PC-9 (cell line): ENCODE data around the gene PLK1. TPM values are rescaled to one million over a fixed set of nuclear protein-coding genes. Genes with fewer than 3 reads are reported as not detected.
A peak's percentile ranks its signal among the peaks of the same experiment; 100 is the strongest.

Source experiments
- BruUV-seq: library from RNA; stranded (reverse); fragments of 400-500 nt; replicated peaks from 2 replicates; lab custom pipeline; 2021; lab: Mats Ljungman, UMichigan
- CTCF ChIA-PET: fragments of 300-600 bp; sonication (Branson Sonifier 250); formaldehyde crosslinking; loops from one replicate; lab custom pipeline; 2022; ENCODE audit warnings: antibody characterized with exemption; lab: Charles Lee
- POLR2A ChIA-PET: fragments of 300-600 bp; sonication (Branson Sonifier 250); formaldehyde crosslinking; loops from one replicate; lab custom pipeline; 2022; ENCODE audit warnings: antibody characterized with exemption; ENCODE audit not compliant: unreplicated experiment; lab: Charles Lee
- DNase-seq, 2 experiments: peaks; one replicate each; pipeline versions ENCODE4 v3.0.0 to v3.0.0-alpha.2; 2015 to 2022; ENCODE audit warnings: mixed read lengths in 1 of 2
- H2AFZ ChIP-seq: fragments of 200-600 bp; sonication (generic); 2 replicates; pipeline ENCODE4 v1.8.1; 2017; ENCODE audit warnings: antibody characterized with exemption
- H3F3A ChIP-seq: fragments of 200-600 bp; sonication (generic); 2 replicates; pipeline ENCODE4 v1.8.1; 2017; ENCODE audit warnings: antibody characterized with exemption, mild to moderate bottlenecking, low read depth; ENCODE audit not compliant: insufficient read depth
- H3K27ac ChIP-seq: fragments of 200-600 bp; sonication (generic); 2 replicates; pipeline ENCODE4 v1.6.1; 2016; ENCODE audit warnings: mixed run types
- H3K27me3 ChIP-seq: fragments of 200-600 bp; sonication (generic); 2 replicates; pipeline ENCODE4 v1.6.1; 2016; ENCODE audit warnings: low read depth, mixed run types; ENCODE audit not compliant: insufficient read depth
- H3K36me3 ChIP-seq: fragments of 200-600 bp; sonication (generic); 2 replicates; pipeline ENCODE4 v1.6.1; 2016; ENCODE audit warnings: low read depth, mixed run types
- H3K4me1 ChIP-seq: fragments of 200-600 bp; sonication (generic); replicated peaks from 2 replicates; pipeline ENCODE4 v1.6.1; 2016; ENCODE audit warnings: mixed run types; ENCODE audit not compliant: insufficient read depth
- H3K4me2 ChIP-seq: fragments of 200-600 bp; sonication (generic); 2 replicates; pipeline ENCODE4 v1.6.1; 2017; ENCODE audit warnings: mixed run types
- H3K4me3 ChIP-seq: fragments of 200-600 bp; sonication (generic); 2 replicates; pipeline ENCODE4 v1.6.1; 2016; ENCODE audit warnings: mixed run types
- H3K79me2 ChIP-seq: fragments of 200-600 bp; sonication (generic); 2 replicates; pipeline ENCODE4 v1.6.1; 2017; ENCODE audit warnings: low read depth, mixed run types
- H3K9me2 ChIP-seq: fragments of 200-600 bp; sonication (generic); 2 replicates; pipeline ENCODE4 v1.8.1; 2017; ENCODE audit warnings: mild to moderate bottlenecking; ENCODE audit not compliant: insufficient read depth
- H3K9me3 ChIP-seq: fragments of 200-600 bp; sonication (generic); 2 replicates; pipeline ENCODE4 v1.8.1; 2016; ENCODE audit warnings: low read depth; ENCODE audit not compliant: insufficient read depth
- H4K20me1 ChIP-seq: fragments of 200-600 bp; sonication (generic); 2 replicates; pipeline ENCODE4 v1.8.1; 2017; ENCODE audit not compliant: insufficient read depth
- CTCF ChIP-seq: fragments of 200-600 bp; sonication (generic); conservative IDR thresholded peaks from 2 replicates; pipeline ENCODE4 v1.6.1; 2017; ENCODE audit warnings: mixed run types, antibody characterized with exemption, mild to moderate bottlenecking, moderate library complexity
- EZH2 ChIP-seq: fragments of 200-600 bp; sonication (generic); IDR thresholded peaks from 2 replicates; pipeline ENCODE4 v1.8.0; 2017; ENCODE audit warnings: antibody characterized with exemption, low read depth
- intact Hi-C: fragments of 100-400 bp; cut with micrococcal nuclease; formaldehyde crosslinking; loops from one replicate; pipeline ENCODE4 v1.10.0; 2022; ENCODE audit not compliant: unreplicated experiment
- total RNA-seq: library from RNA; stranded (reverse); gene quantifications from 2 replicates; pipeline ENCODE4 v1.2.3, GENCODE V29; 2021

PLK1 gene
- total RNA-seq, 1 experiment from 2014 or later = 169 TPM

GRCh38 chr16:23724785-23725131, 46.1 kb downstream of the PLK1 start:
- Histone ChIP-seq H3K4me3 (no peak overlapping the region), H3K4me2 (no peak overlapping the region), H3K4me1 (peaks cover 5% of the 10 kb centered on the region; the same call in 1 of the 2 replicates), H3K79me2 (no peaks in the 10 kb centered on the region), H3K36me3 (no peaks in the 10 kb centered on the region), H3F3A (no peaks in the 10 kb centered on the region), H3K27ac (no peak overlapping the region), H3K9me2 (no peaks in the 10 kb centered on the region), H4K20me1 (no peaks in the 10 kb centered on the region), H3K27me3 (peaks cover 6% of the 10 kb centered on the region; the same call in 1 of the 2 replicates), H2AFZ (no peak overlapping the region), H3K9me3 (no peaks in the 10 kb centered on the region)
- no peak for DNase-seq
- no peak for TF ChIP-seq EZH2
- TF ChIP-seq CTCF = no peak
- intact Hi-C loops = no loop called here
- ChIA-PET POLR2A (no interaction called here), CTCF (no interaction called here)
- BruUV-seq = no TSS peak

GRCh38 chr16:23726710-23727109, 48.0 kb downstream of the PLK1 start:
- ChIA-PET CTCF (no interaction called here), POLR2A (interaction anchor here (0.5 kb wide), 1 partner anchor 187 kb away, joined by 3 read pairs; no protein-coding TSS in a partner anchor)
- no peak overlapping the region for H2AFZ ChIP-seq
- no peak overlapping the region for H3K27ac ChIP-seq
- H3K4me1 ChIP-seq = peaks cover 8% of the 10 kb centered on the region; the same call in 1 of the 2 replicates
- DNase-seq = no peak
- no peaks in the 10 kb centered on the region for H3F3A ChIP-seq
- H3K27me3 ChIP-seq = peaks cover 6% of the 10 kb centered on the region; the same call in 1 of the 2 replicates
- no peaks in the 10 kb centered on the region for H3K79me2 ChIP-seq
- H4K20me1 ChIP-seq = no peaks in the 10 kb centered on the region
- no TSS peak for BruUV-seq
- no peaks in the 10 kb centered on the region for H3K36me3 ChIP-seq
- H3K9me3 ChIP-seq = no peaks in the 10 kb centered on the region
- TF ChIP-seq EZH2 = no peak
- TF ChIP-seq CTCF = no peak
- intact Hi-C loops = no loop called here
- no peak overlapping the region for H3K4me2 ChIP-seq
- H3K9me2 ChIP-seq = no peaks in the 10 kb centered on the region
- no peak overlapping the region for H3K4me3 ChIP-seq

GRCh38 chr16:23728112-23728477, 49.4 kb downstream of the PLK1 start:
- ChIA-PET CTCF (interaction anchor here (1.2 kb wide), 1 partner anchor 50 kb away, joined by 5 read pairs; the partner anchor contains the start of gene PLK1), POLR2A (no interaction called here)
- H3K4me3 ChIP-seq = no peak overlapping the region

More at GRCh38 chr16:23728112-23728477, 49.4 kb downstream of the PLK1 start:
- no TSS peak for BruUV-seq
- H3F3A ChIP-seq = no peaks in the 10 kb centered on the region
- H3K9me3 ChIP-seq = no peaks in the 10 kb centered on the region
- H2AFZ ChIP-seq = no peak overlapping the region
- no peaks in the 10 kb centered on the region for H3K27me3 ChIP-seq
- H3K4me1 ChIP-seq = peaks cover 8% of the 10 kb centered on the region; the same call in 1 of the 2 replicates
- intact Hi-C loops = loop anchor here (2.0 kb wide), 1 partner anchor 49 kb away; the partner anchor contains the start of gene PLK1
- H3K36me3 ChIP-seq = no peaks in the 10 kb centered on the region
- DNase-seq = no peak
- H3K9me2 ChIP-seq = no peaks in the 10 kb centered on the region
- no peaks in the 10 kb centered on the region for H4K20me1 ChIP-seq
- TF ChIP-seq EZH2 = no peak
- peak; percentile 44; the same call in 1 of the 2 replicates for TF ChIP-seq CTCF
- no peak overlapping the region for H3K27ac ChIP-seq
- H3K4me2 ChIP-seq = peak overlapping the region; percentile 53; the same call in 1 of the 2 replicates
- H3K79me2 ChIP-seq = no peaks in the 10 kb centered on the region
